GM13976 (cell line): ENCODE results near the gene DGKA.

Experiments
- DNase-seq: peaks from one replicate; pipeline ENCODE4 v3.0.0; 2012; ENCODE audit warnings: low spot score
- in situ Hi-C: fragments of 300-500 bp; cut with MboI; formaldehyde crosslinking; loops from one replicate; pipeline ENCODE4 v1.12.0; 2022; ENCODE audit warnings: low sequenced_read_pairs, mixed read lengths, inconsistent platforms; ENCODE audit not compliant: unreplicated experiment
- TF ChIP-seq, protein P1 (sequence below): IDR thresholded peaks from 2 replicates; pipeline ENCODE4 v1.5.1; 2012; ENCODE audit warnings: borderline replicate concordance, mild to moderate bottlenecking; ENCODE audit not compliant: insufficient read depth; ENCODE audit errors: extremely low read depth, missing control alignments, control extremely low read depth

Gene DGKA

DNA sequence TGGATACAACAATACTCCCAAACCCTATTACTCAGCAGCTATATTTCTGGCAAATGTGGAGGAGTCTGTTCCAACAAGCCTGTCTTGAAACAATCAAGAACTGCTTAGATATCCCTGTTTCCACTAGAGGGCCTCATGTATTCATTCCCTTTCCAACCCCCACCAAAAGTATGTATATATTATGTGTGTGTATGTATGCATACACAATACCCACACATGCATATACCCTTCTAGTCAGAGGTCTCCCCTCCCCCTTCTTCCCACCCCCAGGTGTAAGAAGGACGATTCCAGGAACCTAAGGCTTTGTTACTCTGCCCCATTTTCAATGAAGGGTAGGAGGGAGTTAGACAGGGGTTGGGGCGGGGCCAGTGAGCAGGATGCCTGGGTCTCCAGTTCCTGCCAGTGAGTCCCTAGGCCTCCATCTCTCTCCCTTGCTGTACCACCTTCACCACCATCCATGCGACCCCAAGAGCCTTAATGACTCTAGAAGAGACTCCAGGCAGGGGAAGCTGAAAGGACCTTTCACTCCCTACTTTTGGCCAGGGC lies at the start of gene DGKA:
Gene DGKA (plus strand): TSS at position 392 of the 546 bp plus-strand sequence. CDS start 5,342 bp downstream, outside the sequence.
- TF ChIP-seq, protein P1, sequence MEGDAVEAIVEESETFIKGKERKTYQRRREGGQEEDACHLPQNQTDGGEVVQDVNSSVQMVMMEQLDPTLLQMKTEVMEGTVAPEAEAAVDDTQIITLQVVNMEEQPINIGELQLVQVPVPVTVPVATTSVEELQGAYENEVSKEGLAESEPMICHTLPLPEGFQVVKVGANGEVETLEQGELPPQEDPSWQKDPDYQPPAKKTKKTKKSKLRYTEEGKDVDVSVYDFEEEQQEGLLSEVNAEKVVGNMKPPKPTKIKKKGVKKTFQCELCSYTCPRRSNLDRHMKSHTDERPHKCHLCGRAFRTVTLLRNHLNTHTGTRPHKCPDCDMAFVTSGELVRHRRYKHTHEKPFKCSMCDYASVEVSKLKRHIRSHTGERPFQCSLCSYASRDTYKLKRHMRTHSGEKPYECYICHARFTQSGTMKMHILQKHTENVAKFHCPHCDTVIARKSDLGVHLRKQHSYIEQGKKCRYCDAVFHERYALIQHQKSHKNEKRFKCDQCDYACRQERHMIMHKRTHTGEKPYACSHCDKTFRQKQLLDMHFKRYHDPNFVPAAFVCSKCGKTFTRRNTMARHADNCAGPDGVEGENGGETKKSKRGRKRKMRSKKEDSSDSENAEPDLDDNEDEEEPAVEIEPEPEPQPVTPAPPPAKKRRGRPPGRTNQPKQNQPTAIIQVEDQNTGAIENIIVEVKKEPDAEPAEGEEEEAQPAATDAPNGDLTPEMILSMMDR = peak; percentile 37
- peak; percentile 74 for DNase-seq
- in situ Hi-C loops = no loop called here

DNA sequence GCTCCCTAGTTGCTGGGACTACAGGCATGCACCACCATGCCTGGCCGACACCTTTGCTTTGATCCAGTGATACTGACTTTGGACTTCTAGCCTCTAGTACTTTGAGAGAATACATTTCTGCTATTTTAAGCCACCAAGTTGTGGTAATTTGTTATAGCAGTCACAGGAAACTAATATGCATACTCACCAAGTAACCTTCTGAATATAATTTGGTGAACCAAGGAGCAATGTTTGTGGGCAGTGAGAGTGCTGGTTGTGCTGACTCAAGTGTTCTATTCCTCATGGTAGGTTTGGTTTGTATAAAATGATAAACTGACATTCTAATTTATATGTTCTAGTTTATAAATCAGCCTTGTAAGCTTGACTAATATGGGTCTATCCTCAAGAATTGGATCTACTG lies 45.8 kb upstream of the DGKA start:
- no peak for DNase-seq
- TF ChIP-seq, protein P1 = no peak
- in situ Hi-C loops = no loop called here

DNA sequence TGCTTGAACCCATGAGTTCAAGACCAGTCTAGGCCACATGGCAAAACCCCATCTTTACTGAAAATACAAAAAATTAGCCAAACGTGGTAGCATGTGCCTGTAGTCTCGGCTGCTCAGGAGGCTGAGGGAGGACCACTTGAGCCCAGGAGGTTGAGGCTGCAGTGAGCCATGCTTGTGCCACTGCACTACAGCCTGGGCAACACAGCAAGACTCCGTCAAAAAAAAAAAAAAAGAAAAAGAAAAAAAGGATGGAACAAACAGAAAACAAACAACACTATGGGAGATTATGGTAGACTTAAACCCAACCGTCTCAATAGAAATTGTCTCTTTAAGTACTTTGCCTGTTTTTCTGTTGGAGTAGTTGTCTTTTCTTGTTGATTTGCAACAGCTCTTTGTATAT lies 39.7 kb upstream of the DGKA start:
- no peak for DNase-seq
- TF ChIP-seq, protein P1 = no peak
- in situ Hi-C loops = no loop called here

DNA sequence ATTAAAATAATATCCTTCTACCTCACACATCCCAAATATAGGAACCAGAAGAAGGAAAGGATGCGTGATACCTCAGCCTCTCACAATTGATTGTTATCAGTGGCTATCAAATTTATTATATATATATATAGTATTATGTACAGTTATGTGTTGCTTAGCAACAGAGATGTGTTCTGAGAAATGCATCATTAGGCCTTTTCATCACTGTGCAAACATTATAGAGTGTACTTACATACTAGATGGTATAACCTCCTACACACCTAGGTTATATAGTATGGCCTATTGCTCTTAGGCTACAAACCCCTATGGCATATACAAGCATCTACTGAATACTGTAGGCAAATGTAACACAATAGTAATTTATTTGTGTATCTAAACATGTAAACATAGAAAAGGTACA lies 37.2 kb upstream of the DGKA start:
- in situ Hi-C loops = no loop called here
- DNase-seq = no peak
- TF ChIP-seq, protein P1 = no peak

DNA sequence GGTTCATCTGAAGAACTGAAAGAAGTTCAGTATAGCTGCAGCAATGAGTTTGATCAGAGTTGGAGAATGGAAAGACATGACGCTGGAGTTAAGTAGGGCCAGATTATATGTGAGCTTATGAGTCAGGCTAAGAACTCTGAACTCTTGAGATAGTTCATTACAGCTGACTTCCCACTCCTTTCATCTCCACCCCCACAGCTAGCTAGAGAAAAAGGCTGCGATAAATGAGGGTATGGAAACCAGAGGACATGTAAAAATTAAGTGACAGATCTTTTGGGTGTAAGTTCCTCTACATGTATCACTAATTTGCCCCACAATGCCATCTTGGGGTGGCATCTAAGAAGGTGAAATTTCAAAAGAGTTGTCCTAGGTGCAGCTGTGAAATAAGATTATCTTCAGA lies 31.9 kb upstream of the DGKA start:
- DNase-seq = no peak
- in situ Hi-C loops = no loop called here
- TF ChIP-seq, protein P1 = no peak

DNA sequence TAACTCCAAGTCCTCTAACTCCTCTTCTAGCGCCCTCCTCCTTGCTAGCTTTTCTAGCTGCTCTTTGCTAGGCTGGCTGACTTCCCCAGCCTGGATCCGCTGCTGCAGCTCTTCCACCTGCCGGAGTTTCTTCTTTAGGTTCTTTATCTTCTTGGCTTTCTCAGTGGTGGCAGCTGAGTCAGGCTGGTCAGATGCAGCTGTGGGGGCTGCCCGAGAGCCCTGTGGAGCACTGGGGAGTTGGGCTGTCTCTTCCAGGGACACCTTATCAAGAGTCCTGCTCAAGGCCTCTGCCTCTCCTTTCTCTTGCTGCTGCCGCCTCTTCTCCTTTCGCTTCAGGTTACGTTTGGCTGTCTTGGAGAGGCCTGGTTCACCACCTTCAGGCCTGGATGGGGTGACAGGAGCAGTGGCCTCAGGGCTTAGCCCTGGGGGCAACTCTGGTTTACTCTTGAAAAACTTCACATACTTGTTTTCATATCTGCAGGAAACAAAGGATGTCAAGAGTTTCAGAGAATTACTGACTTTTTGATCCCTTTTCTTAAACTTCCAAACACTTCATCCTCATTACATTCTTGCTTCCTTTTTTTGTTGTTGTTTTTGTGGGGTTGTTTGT lies 29.0 kb upstream of the DGKA start:
- no peak for DNase-seq
- TF ChIP-seq, protein P1 = no peak
- in situ Hi-C loops = no loop called here
